Activated CD4-positive, alpha-beta T cell treated with anti-CD3 and anti-CD28 coated beads for 1 hour (primary cell): ENCODE results near the gene HSPB7.
A peak's percentile ranks its signal among the peaks of the same experiment; 100 is the strongest.
"Not testable (repeated sequence)": the region's sequence is repeated elsewhere in the genome, so short reads cannot be mapped to it uniquely, and the experiment has no call there.

Experiments used
- DNase-seq: peaks from one replicate; pipeline ENCODE4 v3.0.0-alpha.2; 2020

HSPB7 gene

DNA sequence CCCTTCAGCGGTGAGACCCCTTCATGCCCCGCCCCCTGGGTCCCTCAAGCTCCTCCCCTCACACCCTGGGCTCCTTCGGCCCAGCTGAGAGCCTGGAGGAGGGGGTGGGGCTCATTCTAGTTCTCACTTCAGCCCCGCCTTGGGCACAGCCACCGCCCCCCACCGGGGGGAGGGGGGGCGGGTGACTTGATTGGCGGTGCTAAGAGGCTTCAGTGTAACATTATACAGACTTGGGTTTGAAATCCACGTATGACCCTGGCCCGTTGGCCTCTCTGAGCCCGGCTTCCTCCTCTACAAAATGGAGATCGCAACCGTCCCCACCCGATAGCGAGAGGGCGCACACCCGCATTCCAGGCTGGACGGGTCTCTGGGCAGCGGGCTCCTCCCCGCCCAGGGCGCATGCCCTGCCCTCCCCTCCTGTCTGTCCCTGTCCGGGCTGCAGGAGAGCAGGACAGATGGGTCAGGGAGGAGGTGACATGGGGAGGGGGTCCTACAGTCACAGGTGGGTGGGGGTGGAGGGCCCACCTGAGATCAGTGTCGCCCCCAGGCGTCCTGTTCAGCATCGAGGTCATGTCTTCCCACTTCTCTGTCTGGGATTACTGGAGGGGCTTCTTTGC lies 30.8 kb upstream of the HSPB7 start:
- DNase-seq, result peak; percentile 26

DNA sequence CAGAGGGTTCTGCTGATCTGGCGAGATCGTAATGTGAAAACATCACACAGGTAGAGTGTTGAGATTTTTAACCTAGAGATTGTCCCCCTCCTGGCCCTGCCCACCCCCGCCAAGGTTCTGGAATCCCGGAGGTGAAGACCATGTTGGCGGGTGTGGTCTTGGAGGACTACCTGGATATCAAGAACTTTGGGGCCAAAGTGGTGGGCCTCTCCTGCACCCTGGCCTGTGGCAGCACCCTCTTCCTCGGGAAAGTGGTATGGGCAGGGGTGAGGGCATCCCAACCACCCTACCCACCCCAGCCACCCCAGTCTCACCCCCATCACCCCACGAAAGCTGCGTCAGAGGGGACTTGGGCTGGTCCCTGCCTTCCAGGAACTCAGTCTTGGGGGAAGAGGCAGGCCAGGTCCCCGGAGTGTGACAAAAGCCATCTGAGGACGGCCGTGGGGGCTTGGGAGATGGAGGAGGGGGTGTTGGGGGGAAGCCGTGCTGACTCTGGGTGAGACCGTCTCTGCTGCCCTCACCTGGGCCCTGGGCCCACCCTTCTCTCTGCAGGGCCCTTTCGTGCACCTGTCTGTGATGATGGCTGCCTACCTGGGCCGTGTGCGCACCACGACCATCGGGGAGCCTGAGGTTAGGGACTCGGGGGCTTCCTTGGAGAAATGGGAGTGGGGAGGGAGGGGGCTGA lies 30.1 kb upstream of the HSPB7 start:
- no peak for DNase-seq

GRCh38 chr1:16046842-16047241 lies 29.0 kb upstream of the HSPB7 start:
- DNase-seq, result no peak

DNA sequence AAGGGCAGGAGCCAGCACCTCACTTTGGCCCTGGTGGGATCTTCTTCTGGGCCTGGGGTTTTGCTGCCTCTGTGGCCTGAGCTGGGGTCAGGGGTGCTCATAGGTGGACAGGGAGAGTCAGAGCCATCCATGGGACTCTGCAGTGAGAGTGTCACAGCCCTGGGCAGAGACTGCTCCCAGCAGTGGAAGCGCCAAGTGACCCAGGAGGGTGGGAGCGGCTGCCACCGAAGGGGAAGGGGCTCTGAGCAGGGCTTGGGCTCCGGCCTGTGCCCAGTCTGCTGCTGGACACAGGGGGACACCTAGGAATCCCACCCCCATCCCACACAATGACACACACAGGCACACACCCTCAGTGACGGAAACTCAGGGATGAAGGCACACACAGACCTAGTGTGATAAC lies 26.1 kb upstream of the HSPB7 start:
- no peak for DNase-seq

DNA sequence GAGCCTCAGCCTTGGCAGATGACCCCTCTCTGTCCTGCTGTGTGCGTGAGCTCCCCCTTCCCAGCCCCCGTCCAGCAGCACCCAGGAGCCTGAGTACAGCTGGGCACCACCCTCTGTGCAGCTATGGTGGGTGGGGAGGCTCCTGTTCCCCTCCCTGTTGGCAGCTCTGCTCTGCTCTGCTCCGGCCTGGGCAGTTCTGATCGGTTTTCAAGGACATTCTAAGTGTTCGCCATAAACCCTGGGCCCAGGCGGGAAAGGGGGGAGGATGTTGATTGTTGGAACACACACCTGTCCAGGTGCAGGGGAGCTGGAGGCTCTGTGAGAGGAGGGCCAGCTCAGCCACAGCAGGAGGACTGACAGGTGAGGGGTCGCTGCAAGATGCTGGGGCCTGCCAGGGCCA lies 25.7 kb upstream of the HSPB7 start, which contains the start of gene CLCNKB:
Gene CLCNKB (plus strand): TSS at position 262 of the 400 bp plus-strand sequence. CDS start 711 bp downstream, outside the sequence.
- no peak for DNase-seq

DNA sequence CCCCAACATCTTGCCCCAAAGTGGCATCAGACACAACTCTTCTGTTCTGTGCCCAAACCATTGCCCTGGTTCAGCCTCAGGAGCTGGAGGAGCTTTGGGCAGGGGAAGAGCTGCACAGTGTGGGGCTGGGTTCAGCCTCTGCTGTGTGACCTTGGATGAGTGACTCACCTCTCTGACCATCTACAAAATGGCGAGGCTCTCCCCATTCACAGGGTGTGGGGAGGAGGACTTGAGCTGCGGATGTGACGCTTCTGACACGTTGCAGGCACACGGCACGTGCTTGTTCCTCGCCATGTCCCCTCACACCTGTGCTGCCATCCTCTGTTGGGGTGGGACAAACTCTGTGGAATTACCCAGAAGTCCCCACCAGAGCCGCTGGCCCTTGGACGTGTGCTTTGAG lies 24.8 kb upstream of the HSPB7 start:
- not testable (repeated sequence) for DNase-seq

DNA sequence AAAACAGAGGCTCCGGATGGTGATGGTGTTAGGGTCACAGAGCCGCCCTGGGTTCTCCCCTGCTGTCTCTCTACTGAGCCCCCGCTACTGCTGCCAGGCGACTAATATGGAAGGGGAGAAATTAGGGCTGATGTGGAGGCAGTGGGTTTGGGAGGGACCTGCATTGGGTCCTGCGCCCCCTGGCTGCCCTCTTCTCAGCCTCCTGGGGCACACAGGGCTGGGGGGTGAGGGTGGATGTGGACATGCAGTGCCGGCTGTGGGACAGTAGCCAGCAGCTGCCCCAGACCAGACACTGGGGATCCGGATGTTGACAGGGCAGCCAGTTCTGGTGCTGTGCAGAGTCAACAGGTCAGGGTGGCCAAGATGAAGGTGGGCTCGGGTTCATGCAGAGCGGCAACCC lies 24.3 kb upstream of the HSPB7 start:
- DNase-seq, result no peak

DNA sequence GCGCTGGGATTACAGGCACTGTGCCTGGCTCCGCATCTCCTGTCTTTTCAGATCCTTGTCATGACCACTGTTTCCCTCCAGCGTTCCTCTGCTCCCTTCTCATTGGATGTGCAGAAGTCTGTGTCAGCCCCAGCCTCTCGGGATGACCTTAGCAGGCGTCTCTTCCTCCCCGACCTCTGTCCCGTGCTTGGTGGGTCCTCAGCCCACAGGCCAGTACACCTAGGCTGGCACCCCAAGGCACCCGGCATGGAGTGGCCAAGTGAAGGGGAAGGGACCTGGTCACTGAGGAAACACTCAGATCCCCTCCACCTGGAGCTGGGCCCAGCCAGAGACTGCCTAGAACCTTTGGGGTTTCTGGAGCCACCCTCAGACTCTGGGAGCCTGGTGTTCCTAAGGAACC lies 23.4 kb upstream of the HSPB7 start:
- no peak for DNase-seq

- DNase-seq, result not testable (repeated sequence)
Measured at GRCh38 chr1:16039871-16040270, 22.0 kb upstream of the HSPB7 start.

- no peak for DNase-seq
Measured at GRCh38 chr1:16038620-16038912, 20.7 kb upstream of the HSPB7 start.

- DNase-seq, result not testable (repeated sequence)
Measured at GRCh38 chr1:16036461-16036860, 18.6 kb upstream of the HSPB7 start.

GRCh38 chr1:16033103-16033632 lies 15.3 kb upstream of the HSPB7 start:
- not testable (repeated sequence) for DNase-seq

- no peak for DNase-seq
Measured at GRCh38 chr1:16032388-16033102, 14.7 kb upstream of the HSPB7 start.

- no peak for DNase-seq
Measured at GRCh38 chr1:16031551-16031950, 13.7 kb upstream of the HSPB7 start.

- DNase-seq, result no peak
Measured at GRCh38 chr1:16029288-16029687, 11.4 kb upstream of the HSPB7 start.

DNA sequence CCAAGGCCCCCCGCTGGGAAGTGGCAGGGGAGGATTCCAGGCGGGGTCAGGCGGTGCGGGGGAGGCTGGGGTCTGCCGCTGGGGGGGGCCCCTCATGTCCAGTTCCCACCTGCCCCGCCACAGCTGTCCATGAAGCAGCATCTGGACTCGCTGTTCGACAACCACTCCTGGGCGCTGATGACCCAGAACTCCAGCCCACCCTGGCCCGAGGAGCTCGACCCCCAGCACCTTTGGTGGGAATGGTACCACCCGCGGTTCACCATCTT lies 11.1 kb upstream of the HSPB7 start:
- DNase-seq, result not testable (repeated sequence)

DNA sequence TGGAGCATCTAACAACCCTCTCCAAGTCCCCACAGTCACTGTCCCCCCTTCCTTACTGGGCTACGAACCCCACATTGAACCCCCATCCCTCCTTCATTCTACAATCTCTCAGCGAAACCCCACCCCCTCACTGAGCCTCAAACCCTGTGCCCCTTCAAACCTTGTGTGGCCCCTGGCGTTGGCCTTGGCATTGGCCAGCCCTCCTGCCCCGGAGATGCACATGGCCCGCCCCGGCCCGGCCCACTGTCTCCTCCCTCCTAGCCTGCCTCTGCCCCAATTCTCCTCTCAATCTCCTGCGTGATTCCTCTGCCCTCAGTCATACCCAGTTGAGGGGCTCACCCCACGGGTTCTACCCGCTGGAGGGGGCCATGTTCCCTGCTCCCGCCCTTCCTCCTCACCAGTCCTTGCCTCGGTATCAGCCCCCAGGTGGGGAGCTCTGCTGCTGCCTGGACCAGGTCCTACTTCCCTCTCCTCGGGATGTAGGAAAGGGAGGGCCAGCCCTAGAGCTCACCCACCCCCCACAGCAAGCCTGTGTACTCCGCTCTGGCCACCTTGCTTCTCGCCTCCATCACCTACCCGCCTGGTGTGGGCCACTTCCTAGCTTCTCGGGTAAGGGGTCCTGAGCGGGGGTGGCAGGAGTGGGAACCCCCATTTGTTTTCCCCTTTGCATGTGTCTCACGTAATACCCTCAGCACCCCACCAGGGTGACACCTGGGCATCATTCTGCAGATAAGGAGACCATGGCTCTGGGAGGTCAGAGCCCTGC lies 10.6 kb upstream of the HSPB7 start:
- no peak for DNase-seq

GRCh38 chr1:16026723-16027484 lies 9.1 kb upstream of the HSPB7 start:
- no peak for DNase-seq

DNA sequence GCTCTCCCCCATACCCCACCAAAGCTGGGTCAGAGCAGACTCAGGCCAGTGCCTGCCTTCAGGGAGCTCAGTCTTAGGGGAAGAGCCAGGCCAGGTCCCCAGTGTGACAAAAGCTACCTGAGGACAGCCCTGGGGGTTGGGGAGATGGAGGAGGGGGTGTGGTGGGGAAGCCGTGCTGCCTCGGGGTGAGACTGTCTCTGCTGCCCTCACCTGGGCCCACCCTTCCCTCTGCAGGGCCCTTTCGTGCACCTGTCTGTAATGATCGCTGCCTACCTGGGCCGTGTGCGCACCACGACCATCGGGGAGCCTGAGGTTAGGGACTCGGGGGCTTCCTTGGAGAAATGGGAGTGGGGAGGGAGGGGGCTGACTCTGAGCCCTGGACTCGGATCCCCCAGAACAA lies 8.5 kb upstream of the HSPB7 start:
- DNase-seq, result not testable (repeated sequence)

GRCh38 chr1:16023050-16023653 lies 5.3 kb upstream of the HSPB7 start:
- DNase-seq, result no peak

GRCh38 chr1:16022393-16022792 lies 4.5 kb upstream of the HSPB7 start:
- no peak for DNase-seq

DNA sequence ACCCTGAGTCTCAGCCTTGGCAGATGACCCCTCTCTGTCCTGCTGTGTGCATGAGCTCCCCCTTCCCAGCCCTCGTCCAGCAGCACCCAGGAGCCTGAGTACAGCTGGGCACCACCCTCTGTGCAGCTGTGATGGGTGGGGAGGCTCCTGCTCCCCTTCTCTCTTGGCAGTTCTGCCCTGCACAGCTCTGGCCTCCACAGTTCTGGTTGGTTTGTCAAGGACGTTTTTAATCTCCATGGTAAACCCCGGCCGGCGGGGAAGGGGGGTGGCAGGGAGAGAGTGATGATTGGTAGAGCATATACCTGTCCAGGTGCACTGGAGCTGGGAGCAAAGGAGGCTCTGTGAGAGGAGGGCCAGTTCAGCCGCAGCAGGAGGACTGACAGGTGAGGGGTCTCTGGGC lies 3.8 kb upstream of the HSPB7 start, which contains the start of gene CLCNKA:
Gene CLCNKA (plus strand): TSS at position 356 of the 400 bp plus-strand sequence. CDS start 584 bp downstream, outside the sequence.
- DNase-seq, result no peak
